Erythroblast (primary cell): ENCODE measurements around the gene AGRP.

Experiments
- GATA1 ChIP-seq: IDR thresholded peaks from 2 replicates; pipeline ENCODE4 v1.6.1; 2011; ENCODE audit warnings: low read depth, mild to moderate bottlenecking, control low read depth, low read length, moderate library complexity
- POLR2A ChIP-seq: IDR thresholded peaks from 2 replicates; pipeline ENCODE4 v1.6.1; 2011; ENCODE audit warnings: mild to moderate bottlenecking, low read length

DNA sequence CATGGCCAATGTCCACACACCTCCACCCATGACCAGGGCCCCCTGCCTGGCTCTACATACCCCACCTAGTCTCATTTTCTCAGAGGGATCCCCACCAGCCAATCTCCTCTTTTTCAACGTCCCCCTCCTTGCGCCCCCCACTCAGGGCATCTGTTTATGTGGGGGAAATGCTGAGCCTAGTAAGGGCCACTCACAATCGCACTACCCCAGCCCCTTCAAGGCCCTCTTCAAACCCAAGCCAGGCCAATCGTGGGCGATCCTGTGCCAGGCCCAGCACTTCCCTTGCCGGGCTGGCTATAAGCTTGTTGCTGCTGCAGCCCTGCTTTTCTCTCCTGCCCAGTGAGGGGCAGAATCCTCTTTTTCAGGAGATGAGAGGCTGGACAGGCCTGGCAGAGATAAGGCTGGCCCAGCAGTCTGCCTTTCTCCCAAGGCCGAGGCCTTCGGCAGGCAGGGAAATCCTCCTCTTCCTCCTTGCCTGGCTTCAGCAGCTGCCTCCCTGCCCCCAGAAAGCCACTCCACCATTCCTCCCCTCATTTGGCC is 36.3 kb downstream of the AGRP start:
- TF ChIP-seq POLR2A (no peak), GATA1 (no peak)
